SW 1271 (cell line): Measurements from ENCODE around the gene TNPO1.
"Not testable (repeated sequence)": the region's sequence is repeated elsewhere in the genome, so short reads cannot be mapped to it uniquely, and the experiment has no call there.

Experiments used
- DNase-seq, 2 experiments: peaks; one replicate each; lab custom pipeline; 2025; lab: John Stamatoyannopoulos, UW

The TNPO1 gene

DNA sequence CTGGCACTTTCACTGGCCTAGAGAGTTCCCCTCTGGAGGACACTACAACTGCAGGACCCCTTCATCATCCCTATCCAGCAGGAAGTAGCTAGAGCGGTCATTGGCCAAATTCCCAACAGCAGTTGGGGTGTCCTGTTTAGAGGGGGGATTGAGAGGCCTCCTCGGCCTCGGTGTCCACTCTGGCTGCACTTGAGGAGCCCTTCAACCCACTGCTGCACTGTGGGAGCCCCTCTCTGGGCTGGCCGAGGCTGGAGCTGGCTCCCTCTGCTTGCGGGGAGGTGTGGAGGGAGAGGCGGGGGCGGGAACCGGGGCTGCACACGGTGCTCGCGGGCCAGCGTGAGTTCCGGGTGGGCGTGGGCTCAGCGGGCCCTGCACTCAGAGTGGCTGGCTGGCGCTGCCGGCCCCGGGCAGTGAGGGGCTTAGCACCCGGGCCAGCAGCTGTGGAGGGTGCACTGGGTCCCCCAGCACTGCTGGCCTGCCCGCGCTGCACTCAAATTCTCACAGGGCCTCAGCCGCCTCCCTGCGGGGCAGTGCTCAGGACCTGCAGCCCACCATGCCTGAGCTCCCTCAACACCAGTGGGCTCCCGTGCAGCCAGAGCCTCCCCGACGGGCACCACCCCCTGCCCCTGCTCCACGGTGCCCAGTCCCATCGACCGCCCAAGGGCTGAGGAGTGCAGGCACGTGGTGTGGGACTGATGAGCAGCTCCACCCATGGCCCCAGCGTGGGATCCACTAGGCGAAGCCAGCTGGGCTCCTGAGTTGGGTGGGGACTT is 118.7 kb downstream of the TNPO1 start:
- DNase-seq = not testable (repeated sequence)

GRCh38 chr5:72936893-72937292 is 120.4 kb downstream of the TNPO1 start:
- no peak for DNase-seq

GRCh38 chr5:72937517-72938061 is 121.1 kb downstream of the TNPO1 start:
- DNase-seq = no peak

GRCh38 chr5:72938206-72938605 is 121.7 kb downstream of the TNPO1 start:
- no peak for DNase-seq

DNA sequence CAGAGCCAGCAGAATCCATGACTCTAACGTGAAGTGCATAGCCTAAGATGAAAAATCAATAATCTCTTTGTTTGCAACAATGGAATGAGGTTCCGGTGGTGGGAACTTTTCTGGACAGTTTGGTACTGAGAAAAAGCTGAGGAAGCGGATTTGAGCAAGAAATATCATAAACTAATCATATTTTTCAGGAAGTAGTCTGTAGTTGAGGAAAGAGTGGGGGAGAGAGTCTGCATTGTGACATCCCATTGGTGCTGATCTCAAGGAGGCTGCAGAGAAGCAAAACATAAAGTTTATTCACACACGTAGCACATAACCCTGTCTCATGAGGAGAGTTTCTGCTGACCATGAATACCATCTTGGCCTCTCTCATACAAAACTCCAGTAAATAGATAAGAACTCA is 123.6 kb downstream of the TNPO1 start:
- no peak for DNase-seq

GRCh38 chr5:72943307-72943706 is 126.8 kb downstream of the TNPO1 start:
- no peak for DNase-seq

DNA sequence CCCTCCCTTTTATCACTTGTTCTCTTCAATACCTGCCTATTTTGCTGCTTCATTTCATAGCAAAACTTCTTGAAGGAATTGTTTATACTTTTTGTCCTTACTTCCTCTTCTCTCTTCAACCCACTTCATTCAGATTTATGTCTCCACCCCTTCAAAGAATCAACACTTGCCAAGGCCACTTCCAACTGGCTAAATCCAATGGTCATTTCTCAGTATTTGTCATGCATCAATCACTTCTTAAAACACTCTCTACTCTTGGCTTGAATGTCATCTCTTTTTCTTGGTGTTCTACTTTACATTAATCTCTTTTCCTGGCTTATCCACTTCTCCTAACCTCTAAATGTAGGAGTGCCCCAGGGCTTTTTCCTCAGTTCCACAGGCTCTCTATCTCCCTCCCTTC is 131.0 kb downstream of the TNPO1 start:
- no peak for DNase-seq

GRCh38 chr5:72949481-72949880 is 133.0 kb downstream of the TNPO1 start:
- no peak for DNase-seq

DNA sequence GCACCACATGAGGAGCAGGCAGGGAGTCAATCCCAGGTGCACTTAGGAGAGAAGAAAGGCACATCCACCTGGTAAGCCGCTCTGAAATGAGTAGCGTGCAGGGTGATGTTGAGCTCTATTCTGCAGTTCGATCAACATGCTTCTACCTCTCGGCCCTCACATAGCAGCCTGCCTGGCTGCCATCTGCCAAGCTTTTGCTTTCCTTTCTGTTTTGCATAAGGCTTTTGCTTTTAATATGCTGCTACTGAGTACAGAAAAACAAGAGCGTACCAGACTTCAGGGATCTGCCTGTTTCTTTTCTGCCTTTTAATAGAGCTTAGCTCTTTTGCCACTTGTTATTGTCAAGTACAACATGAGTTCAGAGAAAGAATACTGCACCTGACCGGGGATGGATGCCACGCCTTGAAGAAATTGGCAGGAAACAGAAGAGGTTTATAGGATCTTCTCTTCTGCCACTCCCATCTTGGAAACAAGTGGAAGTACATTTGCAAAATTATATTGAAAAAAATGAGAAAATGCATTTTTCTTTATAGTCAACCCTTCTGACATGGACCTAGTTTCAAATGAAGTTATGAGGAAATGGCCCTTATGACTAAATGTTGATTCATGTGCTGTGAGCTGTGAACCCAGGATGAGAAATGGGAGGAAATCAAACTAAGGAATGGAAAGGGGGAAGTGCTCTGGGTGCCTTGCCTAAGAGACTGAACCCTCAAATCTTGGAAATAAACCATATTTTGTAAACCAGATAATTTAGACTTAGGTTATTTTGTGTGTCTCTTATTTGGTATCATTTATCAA is 135.4 kb downstream of the TNPO1 start:
- peak; percentile 61 to 86 for DNase-seq

GRCh38 chr5:72954389-72954788 is 137.9 kb downstream of the TNPO1 start:
- no peak for DNase-seq

GRCh38 chr5:72955143-72955767 is 138.8 kb downstream of the TNPO1 start:
- DNase-seq = peak in 1 of 2 experiments; percentile 83

- peak; percentile 92 to 98 for DNase-seq
Measured at GRCh38 chr5:72955768-72956323, 139.4 kb downstream of the TNPO1 start, which contains the start of gene FCHO2. FCHO2 (plus strand) TSS chr5:72956041; CDS start chr5:72956097, 56 bp downstream.

- peak in 1 of 2 experiments; percentile 79 for DNase-seq
Measured at GRCh38 chr5:72956324-72957140, 140.1 kb downstream of the TNPO1 start.

DNA sequence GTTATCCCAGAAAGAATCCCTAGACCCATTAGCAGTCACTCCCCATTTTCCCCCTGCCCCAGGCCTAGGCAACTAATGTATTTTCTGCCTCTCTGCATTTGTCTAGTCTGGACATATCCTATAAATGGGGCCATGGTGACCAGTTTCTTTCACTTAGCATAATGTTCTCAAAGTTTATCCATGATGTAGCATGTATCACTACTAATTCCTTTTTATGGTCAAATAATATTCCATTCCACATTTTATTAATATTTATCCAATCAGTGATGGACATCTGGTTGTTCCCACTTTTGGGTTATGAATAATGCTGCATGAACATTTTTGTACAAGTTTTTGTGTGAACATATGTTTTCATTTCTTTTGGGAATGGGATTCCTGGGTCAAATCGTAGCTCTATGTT is 140.9 kb downstream of the TNPO1 start:
- DNase-seq = no peak

DNA sequence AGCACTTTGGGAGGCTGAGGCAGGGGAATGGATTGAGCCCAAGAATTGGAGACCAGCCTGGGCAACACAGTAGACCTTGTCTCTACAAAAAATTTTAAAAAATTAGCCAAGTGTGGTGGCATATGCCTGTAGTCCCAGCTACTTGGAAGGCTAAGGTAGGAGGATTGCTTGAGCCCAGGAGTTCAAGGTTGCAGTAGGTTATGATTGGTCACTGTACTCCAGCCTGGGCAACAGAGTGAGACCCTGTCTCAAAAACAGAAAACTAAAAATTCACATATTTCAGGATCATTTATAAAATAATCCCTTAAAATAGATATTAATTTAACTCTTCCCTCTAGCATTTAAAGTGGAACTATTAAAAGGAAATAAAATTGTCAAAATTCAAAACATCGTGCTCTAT is 142.8 kb downstream of the TNPO1 start:
- no peak for DNase-seq
